Mesothelial cell of epicardium (in vitro differentiated cells): ENCODE measurements around the gene C8B. TPM values are rescaled to one million over a fixed set of nuclear protein-coding genes. Genes with fewer than 3 reads are reported as not detected.

Experiments used
- DNase-seq, 2 experiments: peaks; one replicate each; pipeline ENCODE4 v3.0.0; 2021; ENCODE audit warnings: low spot score in 2 of 2; ENCODE audit not compliant: unreplicated experiment in 2 of 2
- H3K27ac Mint-ChIP-seq: 2 replicates; pipeline ENCODE4 v1.8.0; 2021; ENCODE audit warnings: mixed read lengths
- H3K27me3 Mint-ChIP-seq: 2 replicates; pipeline ENCODE4 v1.8.0; 2021; ENCODE audit warnings: low read depth, mixed read lengths
- H3K36me3 Mint-ChIP-seq: 2 replicates; pipeline ENCODE4 v1.8.0; 2021; ENCODE audit warnings: mixed read lengths
- H3K4me1 Mint-ChIP-seq: 2 replicates; pipeline ENCODE4 v1.8.0; 2021; ENCODE audit warnings: mixed read lengths
- H3K4me3 Mint-ChIP-seq: 2 replicates; pipeline ENCODE4 v1.8.0; 2021; ENCODE audit warnings: mild to moderate bottlenecking, moderate library complexity, mixed read lengths
- H3K9me3 Mint-ChIP-seq: 2 replicates; pipeline ENCODE4 v1.8.0; 2021; ENCODE audit warnings: mixed read lengths
- CTCF ChIP-seq: fragments of 200-600 bp; sonication (generic); IDR thresholded peaks from one replicate; pipeline ENCODE4 v1.5.0; 2021; ENCODE audit warnings: antibody characterized with exemption; ENCODE audit not compliant: unreplicated experiment
- total RNA-seq: library from RNA; stranded (reverse); gene quantifications from 3 replicates; pipeline ENCODE4 v1.2.1, GENCODE V29; 2021

C8B gene
- total RNA-seq, 1 donor from 2014 or later: not detected

GRCh38 chr1:56880774-56881173 lies 85.0 kb downstream of the C8B start:
- H3K9me3 Mint-ChIP-seq: peaks cover 3% of the 10 kb centered on the region
- DNase-seq: no peak
- TF ChIP-seq CTCF: no peak
- H3K4me3 Mint-ChIP-seq: no peak overlapping the region
- peaks cover 20% of the 10 kb centered on the region for H3K27me3 Mint-ChIP-seq
- H3K4me1 Mint-ChIP-seq: no peaks in the 10 kb centered on the region
- H3K36me3 Mint-ChIP-seq: no peaks in the 10 kb centered on the region
- H3K27ac Mint-ChIP-seq: no peak overlapping the region

Other genes with a start within 250 kb of the C8B start
- gene FYB2, start 146.6 kb downstream of the C8B start, total RNA-seq: 0.34 to 0.45 TPM (median 0.40 TPM) in 3 replicates
- gene C8A, start 111.2 kb downstream of the C8B start, total RNA-seq: not detected in 3 replicates